OCI-LY7 (cell line): ENCODE data around the gene CDH22.

Source experiments
- CTCF ChIP-seq: fragments of 200-600 bp; sonication (generic); conservative IDR thresholded peaks from 2 replicates; pipeline ENCODE4 v1.5.1; 2014; ENCODE audit warnings: mild to moderate bottlenecking, antibody characterized with exemption, low read length, moderate library complexity, mixed read lengths
- EZH2phosphoT487 ChIP-seq: fragments of 200-600 bp; sonication (generic); IDR thresholded peaks from 2 replicates; pipeline ENCODE4 v1.6.1; 2018; ENCODE audit warnings: low read depth, borderline replicate concordance, mild to moderate bottlenecking, mixed run types, antibody characterized with exemption, low read length, moderate library complexity, mixed read lengths

- TF ChIP-seq CTCF, result no peak
- TF ChIP-seq EZH2phosphoT487, result no peak
Measured at GRCh38 chr20:46268131-46268614, 40.1 kb downstream of the CDH22 start.
